CD4-positive, alpha-beta memory T cell (primary cell): Measurements from ENCODE around the gene CTSE. TPM values are rescaled to one million over a fixed set of nuclear protein-coding genes. Genes with fewer than 3 reads are reported as not detected.
"Not testable (repeated sequence)": the region's sequence is repeated elsewhere in the genome, so short reads cannot be mapped to it uniquely, and the experiment has no call there.

ENCODE experiments used
- CTCF ChIA-PET: fragments of 350-600 bp; sonication (Branson Sonifier 250); formaldehyde crosslinking; loops from one replicate; lab custom pipeline; 2021; ENCODE audit warnings: inconsistent platforms; ENCODE audit not compliant: partially characterized antibody; lab: Charles Lee
- POLR2A ChIA-PET: fragments of 350-600 bp; sonication (Branson Sonifier 250); formaldehyde crosslinking; loops from one replicate; lab custom pipeline; 2021; ENCODE audit not compliant: partially characterized antibody; lab: Charles Lee
- DNase-seq, 5 donors: peaks; one replicate each; pipeline versions ENCODE4 v3.0.0 to v3.0.0-alpha.2; 2020 to 2022; ENCODE audit warnings: mixed read lengths in 1 of 5
- H3K27ac ChIP-seq: one replicate; pipeline ENCODE4 v1.7.0; 2013; ENCODE audit warnings: low read depth, low read length
- H3K27me3 ChIP-seq: 2 replicates; pipeline ENCODE4 v1.7.0; 2013; ENCODE audit warnings: mild to moderate bottlenecking, low read length, moderate library complexity; ENCODE audit not compliant: insufficient read depth
- H3K36me3 ChIP-seq: 2 replicates; pipeline ENCODE4 v1.7.0; 2013; ENCODE audit warnings: mild to moderate bottlenecking, low read length, moderate library complexity; ENCODE audit not compliant: insufficient read depth
- H3K4me1 ChIP-seq: 2 replicates; pipeline ENCODE4 v1.7.0; 2013; ENCODE audit warnings: mild to moderate bottlenecking, low read length, moderate library complexity; ENCODE audit not compliant: insufficient read depth
- H3K4me3 ChIP-seq, 2 donors: one replicate each; pipeline ENCODE4 v1.7.0; 2013; ENCODE audit warnings: low read length in 2 of 2, mild to moderate bottlenecking in 1 of 2
- H3K9me3 ChIP-seq, 2 donors: one replicate each; pipeline ENCODE4 v1.7.0; 2013; ENCODE audit warnings: low read length in 2 of 2, control low read depth in 1 of 2; ENCODE audit not compliant: control insufficient read depth in 1 of 2
- H3K27ac Mint-ChIP-seq, 7 donors: one replicate each; pipeline ENCODE4 v1.8.0; 2020 to 2021; ENCODE audit warnings: mixed read lengths in 7 of 7, mild to moderate bottlenecking in 6 of 7, inconsistent platforms in 3 of 7, moderate library complexity in 3 of 7
- H3K27me3 Mint-ChIP-seq, 2 donors: one replicate each; pipeline ENCODE4 v1.8.0; 2020 to 2021; ENCODE audit warnings: mixed read lengths in 2 of 2
- H3K36me3 Mint-ChIP-seq, 2 donors: one replicate each; pipeline ENCODE4 v1.8.0; 2020 to 2021; ENCODE audit warnings: mixed read lengths in 2 of 2, inconsistent platforms in 1 of 2, mild to moderate bottlenecking in 1 of 2
- H3K4me1 Mint-ChIP-seq, 4 donors: one replicate each; pipeline ENCODE4 v1.8.0; 2020 to 2021; ENCODE audit warnings: mixed read lengths in 4 of 4, mild to moderate bottlenecking in 1 of 4
- H3K4me3 Mint-ChIP-seq, 8 donors: one replicate each; pipeline ENCODE4 v1.8.0; 2020 to 2021; ENCODE audit warnings: mixed read lengths in 8 of 8, mild to moderate bottlenecking in 7 of 8, moderate library complexity in 6 of 8, inconsistent platforms in 3 of 8
- H3K9me3 Mint-ChIP-seq, 8 donors: one replicate each; pipeline ENCODE4 v1.8.0; 2020 to 2021; ENCODE audit warnings: mixed read lengths in 8 of 8, mild to moderate bottlenecking in 5 of 8, inconsistent platforms in 3 of 8, moderate library complexity in 1 of 8
- intact Hi-C: fragments of 100-400 bp; cut with micrococcal nuclease; formaldehyde crosslinking; loops from one replicate; pipeline ENCODE4 v1.15.1; 2023
- polyA plus RNA-seq, 2 donors: library from polyadenylated mRNA; unstranded; fragments of 300-500 nt; fragmentation: Illumina TruSeq; gene quantifications; one replicate each; pipeline ENCODE4 v1.2.3, GENCODE V29; 2021
- total RNA-seq, 2 experiments: library from RNA; stranded (reverse); gene quantifications; one replicate each; pipeline ENCODE4 v1.2.3, GENCODE V29; 2021

Gene CTSE
- total and polyA plus RNA-seq, 4 experiments from 2014 or later, result not detected

GRCh38 chr1:206064501-206064900 is 40.8 kb upstream of the CTSE start:
- H3K4me3 ChIP-seq, H3K27me3 ChIP-seq, H3K9me3 Mint-ChIP-seq, H3K9me3 ChIP-seq, H3K36me3 Mint-ChIP-seq, CTCF ChIA-PET, H3K27ac ChIP-seq, intact Hi-C loops, H3K4me3 Mint-ChIP-seq, H3K27ac Mint-ChIP-seq, POLR2A ChIA-PET, H3K27me3 Mint-ChIP-seq, DNase-seq, H3K36me3 ChIP-seq: not testable (repeated sequence)
- peaks cover 5 to 18% (median 11%) of the 10 kb centered on the region in 4 donors for H3K4me1 Mint-ChIP-seq
- peaks cover 15% of the 10 kb centered on the region for H3K4me1 ChIP-seq

- H3K27ac ChIP-seq, H3K9me3 ChIP-seq, H3K27me3 Mint-ChIP-seq, POLR2A ChIA-PET, H3K27ac Mint-ChIP-seq, H3K27me3 ChIP-seq, intact Hi-C loops, H3K4me3 Mint-ChIP-seq, CTCF ChIA-PET, H3K36me3 ChIP-seq, H3K9me3 Mint-ChIP-seq, H3K4me3 ChIP-seq, DNase-seq, H3K36me3 Mint-ChIP-seq: not testable (repeated sequence)
- peaks cover 15% of the 10 kb centered on the region for H3K4me1 ChIP-seq
- peaks cover 5 to 18% (median 11%) of the 10 kb centered on the region in 4 donors for H3K4me1 Mint-ChIP-seq
Observed at GRCh38 chr1:206064001-206064400, 40.3 kb upstream of the CTSE start.

- peaks cover 3 to 12% (median 8%) of the 10 kb centered on the region in 4 donors for H3K4me1 Mint-ChIP-seq
- POLR2A ChIA-PET, result no interaction called here
- intact Hi-C loops, result no loop called here
- no peak overlapping the region for H3K4me3 ChIP-seq
- DNase-seq, result no peak
- H3K27ac Mint-ChIP-seq, result no peak overlapping the region
- H3K36me3 Mint-ChIP-seq, result peaks cover 0 to 5% of the 10 kb centered on the region in 2 donors
- peaks cover 0 to 2% of the 10 kb centered on the region in 2 donors for H3K27me3 Mint-ChIP-seq
- no peaks in the 10 kb centered on the region for H3K9me3 ChIP-seq
- H3K9me3 Mint-ChIP-seq, result peaks cover 0 to 5% (median 0%) of the 10 kb centered on the region in 8 donors
- H3K4me3 Mint-ChIP-seq, result no peak overlapping the region
- CTCF ChIA-PET, result no interaction called here
- H3K36me3 ChIP-seq, result no peaks in the 10 kb centered on the region
- peaks cover 11% of the 10 kb centered on the region for H3K4me1 ChIP-seq
- no peaks in the 10 kb centered on the region for H3K27me3 ChIP-seq
- H3K27ac ChIP-seq, result no peak overlapping the region
Observed at GRCh38 chr1:206062464-206062863, 38.8 kb upstream of the CTSE start.

GRCh38 chr1:206060844-206061243 is 37.1 kb upstream of the CTSE start:
- Histone ChIP-seq H3K4me3 (no peak overlapping the region), H3K27me3 (no peaks in the 10 kb centered on the region), H3K36me3 (no peaks in the 10 kb centered on the region), H3K4me1 (no peaks in the 10 kb centered on the region), H3K9me3 (no peaks in the 10 kb centered on the region), H3K27ac (no peak overlapping the region)
- POLR2A ChIA-PET, result no interaction called here
- Mint-ChIP-seq H3K4me1 (no peaks in the 10 kb centered on the region), H3K36me3 (peaks cover 0 to 5% of the 10 kb centered on the region in 2 donors), H3K27me3 (peaks cover 0 to 2% of the 10 kb centered on the region in 2 donors), H3K4me3 (no peak overlapping the region), H3K9me3 (peaks cover 0 to 5% (median 0%) of the 10 kb centered on the region in 8 donors), H3K27ac (no peak overlapping the region)
- DNase-seq, result no peak
- intact Hi-C loops, result no loop called here
- CTCF ChIA-PET, result no interaction called here

- peaks cover 0 to 5% of the 10 kb centered on the region in 2 donors for H3K36me3 Mint-ChIP-seq
- peaks cover 0 to 5% (median 0%) of the 10 kb centered on the region in 8 donors for H3K9me3 Mint-ChIP-seq
- Histone ChIP-seq H3K9me3 (no peaks in the 10 kb centered on the region), H3K4me3 (no peak overlapping the region), H3K36me3 (no peaks in the 10 kb centered on the region), H3K4me1 (no peaks in the 10 kb centered on the region), H3K27ac (no peak overlapping the region), H3K27me3 (no peaks in the 10 kb centered on the region)
- H3K27me3 Mint-ChIP-seq, result peaks cover 0 to 2% of the 10 kb centered on the region in 2 donors
- CTCF ChIA-PET, result no interaction called here
- no peaks in the 10 kb centered on the region for H3K4me1 Mint-ChIP-seq
- no peak overlapping the region for H3K4me3 Mint-ChIP-seq
- intact Hi-C loops, result no loop called here
- no peak overlapping the region for H3K27ac Mint-ChIP-seq
- POLR2A ChIA-PET, result interaction anchor here (0.6 kb wide), 1 partner anchor 73 kb away, joined by 3 read pairs; no protein-coding TSS in a partner anchor
- no peak for DNase-seq
Observed at GRCh38 chr1:206059355-206059915, 35.7 kb upstream of the CTSE start.

GRCh38 chr1:206058927-206059292 is 35.2 kb upstream of the CTSE start:
- H3K4me3 ChIP-seq, result no peak overlapping the region
- H3K9me3 ChIP-seq, result no peaks in the 10 kb centered on the region
- no peak overlapping the region for H3K27ac ChIP-seq
- H3K36me3 ChIP-seq, result no peaks in the 10 kb centered on the region
- CTCF ChIA-PET, result no interaction called here
- Mint-ChIP-seq H3K36me3 (peaks cover 0 to 5% of the 10 kb centered on the region in 2 donors), H3K4me3 (no peak overlapping the region), H3K4me1 (no peaks in the 10 kb centered on the region), H3K27ac (no peak overlapping the region), H3K27me3 (peaks cover 0 to 2% of the 10 kb centered on the region in 2 donors), H3K9me3 (peaks cover 0 to 5% (median 0%) of the 10 kb centered on the region in 8 donors)
- POLR2A ChIA-PET, result interaction anchor here (0.6 kb wide), 1 partner anchor 72 kb away, joined by 3 read pairs; no protein-coding TSS in a partner anchor
- intact Hi-C loops, result no loop called here
- no peak for DNase-seq
- H3K27me3 ChIP-seq, result no peaks in the 10 kb centered on the region
- H3K4me1 ChIP-seq, result no peaks in the 10 kb centered on the region

GRCh38 chr1:206058289-206058926 is 34.7 kb upstream of the CTSE start:
- H3K27me3 Mint-ChIP-seq, POLR2A ChIA-PET, H3K4me1 ChIP-seq, H3K27ac Mint-ChIP-seq, H3K27ac ChIP-seq, H3K4me3 Mint-ChIP-seq, H3K4me1 Mint-ChIP-seq, H3K27me3 ChIP-seq, intact Hi-C loops, CTCF ChIA-PET, H3K36me3 ChIP-seq, H3K36me3 Mint-ChIP-seq, H3K9me3 Mint-ChIP-seq, H3K9me3 ChIP-seq, DNase-seq, H3K4me3 ChIP-seq: not testable (repeated sequence)
